Fibroblast of lung (primary cell): ENCODE measurements around the gene LUC7L3. TPM values are rescaled to one million over a fixed set of nuclear protein-coding genes. Genes with fewer than 3 reads are reported as not detected.

Source experiments
- DNase-seq, 2 donors: peaks; one replicate each; pipeline versions ENCODE4 v3.0.0 to v3.0.0-alpha.2; 2010; ENCODE audit warnings: low read depth in 2 of 2
- H2AFZ ChIP-seq: 2 replicates; pipeline ENCODE4 v1.5.1; 2012; ENCODE audit warnings: low read length, control low read depth, inconsistent platforms
- H3K27ac ChIP-seq: 2 replicates; pipeline ENCODE4 v1.5.1; 2011; ENCODE audit warnings: low read length, control low read depth; ENCODE audit not compliant: insufficient read depth
- H3K27me3 ChIP-seq: 2 replicates; pipeline ENCODE4 v1.5.1; 2011; ENCODE audit warnings: mild to moderate bottlenecking, low read length; ENCODE audit not compliant: control insufficient read depth, insufficient read depth
- H3K36me3 ChIP-seq: 2 replicates; pipeline ENCODE4 v1.5.1; 2011; ENCODE audit warnings: low read length; ENCODE audit not compliant: control insufficient read depth, insufficient read depth
- H3K4me1 ChIP-seq: 2 replicates; pipeline ENCODE4 v1.5.1; 2011; ENCODE audit warnings: low read length; ENCODE audit not compliant: control insufficient read depth, insufficient read depth; ENCODE audit errors: extremely low read depth
- H3K4me2 ChIP-seq: 2 replicates; pipeline ENCODE4 v1.5.1; 2011; ENCODE audit warnings: low read length, control low read depth; ENCODE audit not compliant: insufficient read depth; ENCODE audit errors: extremely low read depth
- H3K4me3 ChIP-seq, 4 experiments: fragments of 200-600 bp in 1 of 4; sonication (generic) in 1 of 4; replicated peaks in 1 of 4; 2 replicates each; pipeline ENCODE4 v1.5.1; 2011 to 2016; ENCODE audit warnings: low read length in 4 of 4, low read depth in 3 of 4, mild to moderate bottlenecking in 3 of 4, control low read depth in 2 of 4, inconsistent platforms in 1 of 4, mixed read lengths in 1 of 4; ENCODE audit not compliant: insufficient read depth in 1 of 4; ENCODE audit errors: control extremely low read depth in 1 of 4
- H3K79me2 ChIP-seq: 2 replicates; pipeline ENCODE4 v1.5.1; 2012; ENCODE audit warnings: mild to moderate bottlenecking, low read length, inconsistent platforms; ENCODE audit not compliant: control insufficient read depth, insufficient read depth
- H3K9ac ChIP-seq: 2 replicates; pipeline ENCODE4 v1.5.1; 2011; ENCODE audit warnings: mild to moderate bottlenecking, low read length, control low read depth; ENCODE audit not compliant: insufficient read depth
- H3K9me3 ChIP-seq: 2 replicates; pipeline ENCODE4 v1.5.1; 2012; ENCODE audit warnings: low read depth, low read length; ENCODE audit not compliant: control insufficient read depth, insufficient read depth
- H4K20me1 ChIP-seq: 2 replicates; pipeline ENCODE4 v1.5.1; 2011; ENCODE audit warnings: low read length; ENCODE audit not compliant: control insufficient read depth, insufficient read depth; ENCODE audit errors: extremely low read depth
- EZH2 ChIP-seq: IDR thresholded peaks from 2 replicates; pipeline ENCODE4 v1.5.1; 2012; ENCODE audit warnings: low read length, control low read depth, mild to moderate bottlenecking; ENCODE audit errors: missing control alignments
- polyA plus RNA-seq, 2 donors: library from polyadenylated mRNA; depleted of rRNA in 1 of 2; stranded (reverse) in 1 of 2; unstranded in 1 of 2; fragments of >200 nt; gene quantifications; 2 replicates each; pipeline ENCODE4 v1.2.1, GENCODE V29; 2011 to 2012; ENCODE audit warnings: missing spikeins in 1 of 2
- total RNA-seq: library from RNA; depleted of rRNA; stranded (reverse); fragments of >200 nt; gene quantifications from 2 replicates; pipeline ENCODE4 v1.2.1, GENCODE V29; 2014
- TF ChIP-seq, protein P1 (sequence below), 2 donors: IDR thresholded peaks in 1 of 2; conservative IDR thresholded peaks in 1 of 2; 1 replicate in 1 of 2; 2 replicates in 1 of 2; pipeline ENCODE4 v1.5.1; 2011 to 2012; ENCODE audit warnings: low read length in 2 of 2, control low read depth in 1 of 2, inconsistent platforms in 1 of 2, low read depth in 1 of 2, mild to moderate bottlenecking in 1 of 2

Gene LUC7L3
- total and polyA plus RNA-seq, 2 donors (not counting 1 experiment from before 2014, with no cell fraction given), result 35.2 to 56.5 TPM

DNA sequence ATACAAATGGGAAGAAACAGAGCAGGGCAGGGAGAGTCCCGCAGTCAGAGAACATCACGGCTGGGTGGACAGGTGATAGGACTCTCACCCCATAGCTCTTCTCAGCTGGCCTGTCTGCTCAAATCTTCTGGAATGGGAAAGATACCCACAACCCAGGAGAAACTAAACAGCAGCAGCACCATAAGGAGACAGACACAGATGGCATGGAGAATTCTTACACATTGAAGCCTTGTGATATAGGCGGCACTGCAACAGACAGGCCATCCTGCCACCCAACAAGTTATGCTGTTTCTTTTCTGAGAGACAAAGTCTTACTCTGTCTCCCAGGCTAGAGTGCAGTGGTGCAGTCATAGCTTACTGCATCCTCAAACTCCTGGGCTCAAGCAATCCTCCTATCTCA lies 56.5 kb downstream of the LUC7L3 start:
- Histone ChIP-seq H3K36me3 (no peaks in the 10 kb centered on the region), H3K9ac (no peak overlapping the region), H3K79me2 (no peaks in the 10 kb centered on the region), H2AFZ (no peak overlapping the region), H3K4me2 (no peak overlapping the region), H3K27me3 (no peaks in the 10 kb centered on the region), H3K4me3 (no peak overlapping the region), H4K20me1 (no peaks in the 10 kb centered on the region), H3K9me3 (no peaks in the 10 kb centered on the region), H3K27ac (no peak overlapping the region), H3K4me1 (no peaks in the 10 kb centered on the region)
- TF ChIP-seq EZH2, result no peak
- TF ChIP-seq, protein P1, sequence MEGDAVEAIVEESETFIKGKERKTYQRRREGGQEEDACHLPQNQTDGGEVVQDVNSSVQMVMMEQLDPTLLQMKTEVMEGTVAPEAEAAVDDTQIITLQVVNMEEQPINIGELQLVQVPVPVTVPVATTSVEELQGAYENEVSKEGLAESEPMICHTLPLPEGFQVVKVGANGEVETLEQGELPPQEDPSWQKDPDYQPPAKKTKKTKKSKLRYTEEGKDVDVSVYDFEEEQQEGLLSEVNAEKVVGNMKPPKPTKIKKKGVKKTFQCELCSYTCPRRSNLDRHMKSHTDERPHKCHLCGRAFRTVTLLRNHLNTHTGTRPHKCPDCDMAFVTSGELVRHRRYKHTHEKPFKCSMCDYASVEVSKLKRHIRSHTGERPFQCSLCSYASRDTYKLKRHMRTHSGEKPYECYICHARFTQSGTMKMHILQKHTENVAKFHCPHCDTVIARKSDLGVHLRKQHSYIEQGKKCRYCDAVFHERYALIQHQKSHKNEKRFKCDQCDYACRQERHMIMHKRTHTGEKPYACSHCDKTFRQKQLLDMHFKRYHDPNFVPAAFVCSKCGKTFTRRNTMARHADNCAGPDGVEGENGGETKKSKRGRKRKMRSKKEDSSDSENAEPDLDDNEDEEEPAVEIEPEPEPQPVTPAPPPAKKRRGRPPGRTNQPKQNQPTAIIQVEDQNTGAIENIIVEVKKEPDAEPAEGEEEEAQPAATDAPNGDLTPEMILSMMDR (conservative IDR thresholded peaks at IDR 0.05 in 1 of 2, IDR thresholded peaks at IDR 0.05 in 1 of 2; ENCODE audit: low read depth in 1 of 2, low read length in 2 of 2), result no peak
- no peak for DNase-seq

DNA sequence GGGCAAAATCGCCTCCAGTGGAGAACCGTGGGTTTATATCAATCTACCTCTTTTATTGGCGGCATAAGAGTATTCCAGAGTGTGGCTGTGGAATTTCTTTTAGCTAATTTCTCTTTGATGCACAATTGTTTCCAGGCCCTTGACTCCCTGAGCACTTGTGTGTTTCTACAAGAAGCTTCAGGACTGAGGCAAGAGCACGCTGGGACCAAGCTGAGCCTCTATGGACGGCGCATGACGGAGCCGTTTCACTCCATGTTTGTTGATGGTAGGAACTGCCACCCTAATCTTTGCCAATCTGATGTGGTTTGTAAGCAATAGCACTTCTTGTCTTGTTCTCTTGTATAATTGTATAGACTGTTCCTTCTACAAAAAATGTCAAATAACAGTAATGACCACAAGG lies 59.1 kb downstream of the LUC7L3 start:
- H3K27ac ChIP-seq, result no peak overlapping the region
- no peaks in the 10 kb centered on the region for H4K20me1 ChIP-seq
- no peak overlapping the region for H3K4me2 ChIP-seq
- H3K9me3 ChIP-seq, result no peaks in the 10 kb centered on the region
- no peak overlapping the region for H2AFZ ChIP-seq
- no peak overlapping the region for H3K9ac ChIP-seq
- no peaks in the 10 kb centered on the region for H3K4me1 ChIP-seq
- no peaks in the 10 kb centered on the region for H3K36me3 ChIP-seq
- DNase-seq, result no peak
- no peaks in the 10 kb centered on the region for H3K27me3 ChIP-seq
- no peak overlapping the region for H3K4me3 ChIP-seq
- TF ChIP-seq, protein P1 (conservative IDR thresholded peaks at IDR 0.05 in 1 of 2, IDR thresholded peaks at IDR 0.05 in 1 of 2; ENCODE audit: low read depth in 1 of 2, low read length in 2 of 2), result no peak
- TF ChIP-seq EZH2, result no peak
- no peaks in the 10 kb centered on the region for H3K79me2 ChIP-seq

DNA sequence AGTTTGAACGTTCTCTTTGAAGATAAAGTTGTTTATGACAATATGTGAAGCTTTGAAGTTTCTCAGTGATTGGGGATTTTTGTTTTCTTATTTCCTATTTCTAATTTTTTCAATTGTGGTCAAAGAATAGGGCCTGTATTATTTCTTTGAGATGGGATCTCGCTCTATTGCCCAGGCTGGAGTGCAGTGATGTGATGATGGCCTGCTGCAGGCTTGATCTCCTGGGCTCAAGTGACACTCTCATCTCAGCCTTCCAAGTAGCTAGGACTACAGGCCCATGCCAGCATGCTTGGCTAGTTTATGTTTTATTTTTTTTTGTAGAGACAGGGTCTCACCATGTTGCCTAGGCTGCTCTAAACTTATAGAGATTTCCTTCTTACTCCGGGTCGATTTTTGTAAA lies 59.6 kb downstream of the LUC7L3 start:
- Histone ChIP-seq H4K20me1 (no peaks in the 10 kb centered on the region), H3K9me3 (no peaks in the 10 kb centered on the region), H3K27me3 (no peaks in the 10 kb centered on the region), H3K4me1 (no peaks in the 10 kb centered on the region), H3K4me3 (no peak overlapping the region), H3K79me2 (no peaks in the 10 kb centered on the region), H3K4me2 (no peak overlapping the region), H3K27ac (no peak overlapping the region), H2AFZ (no peak overlapping the region), H3K9ac (no peak overlapping the region), H3K36me3 (no peaks in the 10 kb centered on the region)
- TF ChIP-seq EZH2, result no peak
- TF ChIP-seq, protein P1 (conservative IDR thresholded peaks at IDR 0.05 in 1 of 2, IDR thresholded peaks at IDR 0.05 in 1 of 2; ENCODE audit: low read depth in 1 of 2, low read length in 2 of 2), result no peak
- DNase-seq, result no peak
